ENCODE measurements around the gene TEAD1.

Gene TEAD1

GRCh38 chr11:12842933-12843636 is 168.9 kb downstream of the TEAD1 start:
- no peak for DNase-seq

GRCh38 chr11:12845163-12845562 is 170.9 kb downstream of the TEAD1 start:
- no peak for DNase-seq

- no peak for DNase-seq
These were observed 171.6 kb downstream of the TEAD1 start for GRCh38 chr11:12845739-12846358.

GRCh38 chr11:12846786-12847615 is 172.8 kb downstream of the TEAD1 start:
- DNase-seq = no peak

- no peak for DNase-seq
These were observed 174.2 kb downstream of the TEAD1 start for GRCh38 chr11:12848413-12848812.

- DNase-seq = no peak
These were observed 179.1 kb downstream of the TEAD1 start for GRCh38 chr11:12853325-12853651.

GRCh38 chr11:12853652-12854296 is 179.6 kb downstream of the TEAD1 start:
- no peak for DNase-seq

- DNase-seq = no peak
These were observed 180.1 kb downstream of the TEAD1 start for GRCh38 chr11:12854297-12854661.

GRCh38 chr11:12854829-12855228 is 180.6 kb downstream of the TEAD1 start:
- no peak for DNase-seq

GRCh38 chr11:12856338-12856737 is 182.1 kb downstream of the TEAD1 start:
- DNase-seq = no peak

GRCh38 chr11:12857572-12857971 is 183.4 kb downstream of the TEAD1 start:
- DNase-seq = no peak

GRCh38 chr11:12859872-12860657 is 185.8 kb downstream of the TEAD1 start:
- no peak for DNase-seq

- no peak for DNase-seq
These were observed 186.6 kb downstream of the TEAD1 start for GRCh38 chr11:12860827-12861226.

GRCh38 chr11:12862696-12863469 is 188.7 kb downstream of the TEAD1 start:
- no peak for DNase-seq

GRCh38 chr11:12863605-12864121 is 189.4 kb downstream of the TEAD1 start:
- no peak for DNase-seq

- no peak for DNase-seq
These were observed 190.3 kb downstream of the TEAD1 start for GRCh38 chr11:12864316-12865156.

- DNase-seq = no peak
These were observed 191.8 kb downstream of the TEAD1 start for GRCh38 chr11:12865863-12866595.

- DNase-seq = no peak
These were observed 193.3 kb downstream of the TEAD1 start for GRCh38 chr11:12867531-12867930.

GRCh38 chr11:12868315-12869073 is 194.3 kb downstream of the TEAD1 start:
- no peak for DNase-seq
